Measurements from ENCODE around the gene MEGF8. TPM values are rescaled to one million over a fixed set of nuclear protein-coding genes. Genes with fewer than 3 reads are reported as not detected.
A peak's percentile ranks its signal among the peaks of the same experiment; 100 is the strongest.

Gene MEGF8
- total and polyA plus RNA-seq, 9 of the 15 experiments (the other 6 are each of a cell fraction or from before 2014, with no cell fraction given) = 0.28 to 13.1 (median 3.0) TPM

GRCh38 chr19:42401365-42402303 lies 76.2 kb downstream of the MEGF8 start:
- ChIA-PET POLR2A (interaction anchor here (0.6 to 0.9 kb wide), 2 partner anchors 23 to 162 kb away, joined by 3 to 4 read pairs; no protein-coding TSS in a partner anchor), CTCF (ENCODE audit: low intra/inter-chr PET ratio) (interaction anchor here (1.4 to 1.7 kb wide), 2 partner anchors 268 to 293 kb away, joined by 11 to 16 read pairs; no protein-coding TSS in a partner anchor)
- no peak overlapping the region for H3K27ac ChIP-seq (ENCODE audit: extremely low read depth, low read depth, low read length)
- WGBS (ENCODE audit: insufficient coverage, low coverage, missing lambda C conversion rate) = 32% methylated on average over 44 of the region's 80 CpGs
- H3K4me1 ChIP-seq (replicated peaks in 1 of 2; ENCODE audit: control insufficient read depth in 2 of 2, insufficient read depth in 2 of 2, low read length in 2 of 2) = peaks cover 5 to 30% of the 10 kb centered on the region in 2 experiments; a peak in 3 of 5 replicates
- H4K20me1 ChIP-seq (replicated peaks; ENCODE audit: control insufficient read depth, insufficient read depth, low read length) = peaks cover 7% of the 10 kb centered on the region
- H3K27me3 ChIP-seq (ENCODE audit: control insufficient read depth in 2 of 2, insufficient read depth in 2 of 2, low read length in 2 of 2) = peaks cover 0 to 9% of the 10 kb centered on the region in 2 experiments; a peak in 3 of 5 replicates
- BruUV-seq (replicated peaks) = no TSS peak
- peak; percentile 84 for FAIRE-seq
- no peak overlapping the region; the same call in 1 of the 2 replicates for H3K4me3 ChIP-seq
- peaks cover 6% of the 10 kb centered on the region; the same call in 1 of the 3 replicates for H3K79me2 ChIP-seq (ENCODE audit: control insufficient read depth, insufficient read depth, low read length)
- in situ Hi-C loops (cut with MboI) (no loop called here), intact Hi-C loops (cut with micrococcal nuclease) (no loop called here)
- 0 out of 2 replicates have a peak overlapping the region, but pooled peaks have one; percentile 43 for H2AFZ ChIP-seq (ENCODE audit: low read depth, low read length)
- peak overlapping the region; percentile 35; the same call in 1 of the 2 replicates for H3K4me2 ChIP-seq (ENCODE audit: insufficient read depth, low read length)
- H3K36me3 ChIP-seq (ENCODE audit: control insufficient read depth, insufficient read depth, low read length) = no peaks in the 10 kb centered on the region
- H3K9me1 ChIP-seq (ENCODE audit: control insufficient read depth, insufficient read depth, low read length) = peaks cover 5% of the 10 kb centered on the region
- ATAC-seq = peak; percentile 59
- H3K9ac ChIP-seq (ENCODE audit: insufficient read depth in 1 of 2, low read depth in 2 of 2, low read length in 2 of 2) = peak overlapping the region in 1 of 2 experiments; percentile 79; a peak in 2 of 4 replicates
- peak; percentile 76 to 85 (median 81) for DNase-seq (ENCODE audit: extremely low read depth in 1 of 4, low spot score in 3 of 4)
- no peaks in the 10 kb centered on the region for H3K9me3 ChIP-seq (replicated peaks; ENCODE audit: control insufficient read depth, insufficient read depth, low read depth, low read length)
- TF ChIP-seq MYC (IDR thresholded peaks at IDR 0.05; ENCODE audit: low read depth, low read length) (0 out of 2 replicates have a peak, but pooled peaks have one; percentile 27), MYC (CRISPR knock-in tag; IDR thresholded peaks at IDR 0.05; ENCODE audit: borderline replicate concordance, low read depth) (no peak), CXXC5 (CRISPR knock-in tag; IDR thresholded peaks at IDR 0.05) (peak; percentile 28; the same call in 1 of the 2 replicates), E2F6 (IDR thresholded peaks at IDR 0.05; ENCODE audit: borderline replicate concordance in 1 of 2, extremely low read depth in 1 of 2, insufficient read depth in 1 of 2, insufficient read length in 1 of 2, low read depth in 1 of 2, low read length in 1 of 2, poor library complexity in 1 of 2, severe bottlenecking in 1 of 2) (peak in 1 of 2 experiments; percentile 32), ZNF175 (CRISPR knock-in tag; IDR thresholded peaks at IDR 0.05; ENCODE audit: low read depth) (no peak), ZNF197 (CRISPR knock-in tag; IDR thresholded peaks at IDR 0.05; ENCODE audit: low read depth) (no peak), CBX2 (IDR thresholded peaks at IDR 0.05; ENCODE audit: insufficient read depth, low read length, poor library complexity, severe bottlenecking) (no peak), ZKSCAN1 (IDR thresholded peaks at IDR 0.05; ENCODE audit: low read depth, low read length) (no peak), TAF15 (IDR thresholded peaks at IDR 0.05; ENCODE audit: low read depth, low read length) (no peak), CTCFL (IDR thresholded peaks at IDR 0.05; ENCODE audit: borderline replicate concordance, insufficient read depth, low read depth, low read length, poor library complexity, severe bottlenecking) (peak; percentile 46), SREBF1 (IDR thresholded peaks at IDR 0.05; ENCODE audit: borderline replicate concordance, low read depth, low read length) (no peak), FIP1L1 (IDR thresholded peaks at IDR 0.05; ENCODE audit: low read depth, low read length, poor library complexity, severe bottlenecking) (no peak), SMARCC2 (IDR thresholded peaks at IDR 0.05; ENCODE audit: low read depth) (no peak)

All from K562 (cell line).